Ammon's horn (tissue), 1 donor: Measurements from ENCODE around the gene FLAD1.

Source experiments
- DNase-seq: peaks from one replicate; pipeline ENCODE4 v3.0.0-alpha.2; 2016; ENCODE audit warnings: low spot score

FLAD1 gene

GRCh38 chr1:155004352-155005075 is 21.4 kb downstream of the FLAD1 start:
- no peak for DNase-seq

- DNase-seq = peak; percentile 76
These were observed 22.2 kb downstream of the FLAD1 start for GRCh38 chr1:155005076-155006011.

DNA sequence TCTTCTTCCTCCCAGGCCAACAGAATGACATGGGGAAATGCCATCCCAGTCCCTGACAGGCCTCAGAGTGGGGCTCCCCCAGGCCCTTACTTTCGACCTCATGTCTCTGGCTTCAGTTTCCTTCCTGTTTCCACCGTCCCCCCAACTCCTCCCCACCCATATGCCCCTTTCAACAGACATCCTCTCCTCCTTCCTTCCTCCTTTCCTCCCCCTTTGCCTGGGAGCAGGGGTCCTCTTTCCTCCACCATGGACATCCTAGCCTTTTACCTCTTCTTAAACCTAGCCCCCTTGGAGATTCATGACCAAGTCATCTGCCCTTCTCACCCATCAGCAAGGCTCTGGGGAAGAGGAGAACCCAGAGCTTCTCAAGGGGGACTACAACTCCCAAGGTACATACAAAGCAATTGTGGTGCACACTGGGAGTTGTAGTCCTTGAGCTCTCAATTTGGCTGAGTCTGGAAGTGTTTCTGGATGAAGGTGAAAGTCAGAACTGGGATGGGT is 23.5 kb downstream of the FLAD1 start:
- DNase-seq = peak; percentile 80

GRCh38 chr1:155007251-155007828 is 24.2 kb downstream of the FLAD1 start:
- peak; percentile 59 for DNase-seq

GRCh38 chr1:155008015-155008941 is 25.1 kb downstream of the FLAD1 start:
- DNase-seq = no peak

DNA sequence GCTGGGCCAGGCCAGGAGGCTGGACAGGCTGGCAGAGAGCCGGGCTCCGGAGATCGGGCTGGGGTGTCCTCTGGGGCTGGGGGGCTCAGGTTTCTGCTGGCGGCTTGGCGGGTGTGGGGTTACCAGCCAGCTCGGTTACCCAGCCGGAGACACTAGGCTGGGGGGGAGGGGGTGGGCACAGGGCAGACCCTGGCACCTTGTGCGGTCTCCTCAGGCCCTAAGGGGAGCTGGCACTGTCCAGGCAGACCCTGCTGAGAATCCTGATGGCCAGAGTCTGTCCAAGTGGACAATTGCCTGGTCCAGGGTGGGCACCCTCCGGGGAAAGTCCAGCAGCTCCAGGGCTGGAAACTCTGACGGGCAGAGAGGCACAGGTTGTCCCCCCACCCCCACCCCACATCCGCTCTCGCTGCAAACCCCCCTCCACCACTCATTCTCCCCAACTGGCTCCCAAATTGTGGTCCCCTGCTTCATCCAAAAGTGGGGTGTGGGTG is 26.1 kb downstream of the FLAD1 start:
- DNase-seq = no peak

DNA sequence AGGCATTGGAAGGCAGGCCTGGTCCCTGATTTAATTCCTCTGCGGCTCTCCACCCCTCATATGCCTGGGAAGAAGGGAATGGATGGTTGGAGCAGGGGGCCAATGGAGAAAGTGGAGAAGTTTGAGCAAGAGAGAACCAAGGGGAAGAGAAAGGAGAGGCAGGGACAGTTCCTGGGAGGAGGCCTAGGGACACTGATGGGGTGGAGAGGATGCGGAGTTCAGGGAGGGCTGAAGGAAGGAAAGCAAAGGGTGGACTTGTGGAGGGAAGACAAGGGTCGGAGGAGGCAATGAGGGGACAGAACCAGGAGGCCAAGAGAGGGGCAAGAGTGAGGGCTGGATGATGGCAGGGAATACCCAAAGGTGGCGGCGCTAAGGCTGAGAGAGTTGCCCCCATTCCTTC is 26.6 kb downstream of the FLAD1 start:
- no peak for DNase-seq

DNA sequence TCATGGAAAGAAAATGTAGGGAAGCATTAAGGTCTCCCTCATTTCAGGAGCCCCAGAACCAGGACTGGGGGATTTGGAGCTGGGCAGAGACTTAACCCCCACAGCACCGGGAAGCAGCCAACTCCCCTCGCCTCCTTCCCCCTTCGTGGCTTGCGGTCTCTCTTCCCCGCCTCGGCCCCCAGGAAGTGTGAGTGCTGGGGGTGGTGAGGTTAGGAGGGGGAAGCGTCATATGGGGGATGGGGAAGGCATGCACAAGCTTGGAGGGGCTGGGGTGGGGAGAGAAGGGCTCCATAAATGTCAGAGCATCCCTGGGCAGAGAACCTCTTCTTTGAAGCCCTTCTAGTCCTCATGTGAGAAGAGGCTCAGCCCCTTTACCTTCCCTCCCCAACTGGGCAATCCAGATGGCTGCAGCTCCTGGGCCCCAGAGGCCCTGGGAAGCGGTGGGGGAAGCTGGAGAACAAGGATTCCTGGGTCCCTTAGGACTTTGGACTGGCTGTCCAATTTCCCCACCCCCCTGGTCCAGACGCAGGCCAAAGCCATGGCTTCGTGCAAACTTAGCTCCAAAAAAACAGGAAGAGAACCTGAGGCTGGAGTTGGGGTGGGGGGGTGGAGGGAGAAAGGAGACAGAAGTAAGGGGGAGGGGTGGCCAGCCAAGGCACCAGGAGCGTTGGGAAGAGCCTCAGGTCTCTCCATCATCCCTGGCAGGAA is 27.2 kb downstream of the FLAD1 start:
- no peak for DNase-seq

- no peak for DNase-seq
These were observed 27.9 kb downstream of the FLAD1 start for GRCh38 chr1:155011004-155011416.

GRCh38 chr1:155011437-155012025 is 28.4 kb downstream of the FLAD1 start:
- DNase-seq = no peak

DNA sequence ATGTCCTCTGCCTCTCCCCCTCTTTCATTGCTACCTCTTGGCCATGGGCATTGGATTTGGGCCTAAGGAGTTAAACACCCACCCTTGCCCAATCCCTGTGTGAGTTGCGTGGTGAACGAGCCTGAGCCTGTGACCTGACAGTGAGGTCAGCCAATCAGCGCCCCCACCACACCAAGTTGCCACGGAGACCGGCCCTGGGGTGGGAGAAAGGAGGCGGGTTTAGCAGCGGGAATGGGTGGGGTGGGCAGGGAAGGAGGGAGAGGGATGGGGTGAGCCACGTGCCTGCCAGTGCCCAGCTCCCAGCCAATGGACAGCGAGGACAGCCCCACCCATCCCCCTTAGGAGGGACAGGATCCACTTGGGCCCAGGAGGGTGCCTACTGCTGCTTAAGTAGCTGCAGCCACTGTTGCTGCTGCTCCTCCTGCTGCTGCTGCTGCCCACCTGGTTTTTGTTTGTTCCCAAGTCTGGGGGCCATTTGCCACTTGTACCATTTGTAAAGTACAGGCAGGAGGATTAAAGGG is 28.9 kb downstream of the FLAD1 start:
- DNase-seq = peak; percentile 92

- DNase-seq = no peak
These were observed 29.8 kb downstream of the FLAD1 start for GRCh38 chr1:155012776-155013602.

GRCh38 chr1:155013632-155014031 is 30.5 kb downstream of the FLAD1 start:
- no peak for DNase-seq

- no peak for DNase-seq
These were observed 31.8 kb downstream of the FLAD1 start for GRCh38 chr1:155014709-155015508.

DNA sequence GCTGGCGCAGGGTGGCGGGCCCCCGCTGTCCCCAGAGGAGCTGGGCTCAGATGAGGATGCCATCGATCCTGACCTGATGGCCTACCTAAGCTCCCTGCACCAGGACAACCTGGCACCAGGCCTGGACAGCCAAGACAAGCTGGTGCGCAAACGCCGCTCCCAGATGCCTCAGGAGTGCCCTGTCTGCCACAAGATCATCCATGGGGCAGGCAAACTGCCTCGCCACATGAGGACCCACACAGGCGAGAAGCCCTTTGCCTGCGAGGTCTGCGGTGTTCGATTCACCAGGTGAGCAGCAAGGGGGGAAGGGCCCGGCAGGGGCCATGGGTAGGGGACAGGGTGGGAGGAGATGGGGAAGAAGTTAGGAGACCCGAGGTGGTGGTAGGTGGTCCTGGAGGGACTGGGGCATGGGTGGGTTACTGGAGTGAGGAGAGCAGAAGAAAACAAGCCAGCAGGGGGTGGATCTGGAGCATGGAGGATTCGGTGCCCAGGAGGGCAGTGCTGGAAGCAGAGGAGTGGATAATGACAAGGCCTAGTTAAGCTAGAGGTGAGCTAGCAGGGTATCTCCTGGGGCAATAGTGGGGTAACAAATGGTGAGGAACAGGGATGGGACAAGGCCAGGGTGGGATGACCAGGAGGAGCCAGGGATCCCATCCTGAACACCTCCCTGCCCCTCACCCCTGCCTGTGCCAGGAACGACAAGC is 32.5 kb downstream of the FLAD1 start:
- DNase-seq = no peak

- DNase-seq = no peak
These were observed 33.2 kb downstream of the FLAD1 start for GRCh38 chr1:155016231-155016831.
